Measurements from ENCODE around the gene SOX18. TPM values are rescaled to one million over a fixed set of nuclear protein-coding genes. Genes with fewer than 3 reads are reported as not detected.
"Not testable (repeated sequence)": the region's sequence is repeated elsewhere in the genome, so short reads cannot be mapped to it uniquely, and the experiment has no call there.

The SOX18 gene
- total RNA-seq, 1 donor from 2014 or later, result 48.3 TPM

DNA sequence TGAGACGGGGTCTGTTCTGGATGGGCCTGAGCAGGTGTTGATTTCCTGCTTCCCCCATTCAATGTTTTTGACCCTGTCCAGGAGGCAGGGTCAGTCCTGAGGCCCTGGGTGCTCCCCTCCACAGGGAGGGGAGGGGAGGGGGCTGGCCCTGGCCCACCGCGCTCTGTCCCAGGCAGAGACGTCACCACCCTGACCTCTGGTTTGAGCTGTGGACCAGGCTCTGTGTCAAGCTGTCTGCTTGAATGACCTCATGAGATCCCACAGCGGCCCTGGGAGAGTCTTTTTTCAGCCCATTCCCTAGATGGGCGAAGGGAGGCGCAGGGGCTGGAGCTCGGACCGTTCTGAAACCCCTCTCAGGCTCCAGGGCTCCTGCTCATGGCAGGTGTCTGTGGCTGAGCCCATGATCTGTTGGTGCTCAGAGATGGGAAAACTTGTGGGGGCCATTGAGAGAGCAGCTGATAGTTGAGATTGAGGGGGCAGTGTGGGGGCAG is 43.6 kb upstream of the SOX18 start:
- H3K27me3 ChIP-seq (ENCODE audit: low read depth), result peaks cover 4% of the 10 kb centered on the region
- TF ChIP-seq, protein P1, sequence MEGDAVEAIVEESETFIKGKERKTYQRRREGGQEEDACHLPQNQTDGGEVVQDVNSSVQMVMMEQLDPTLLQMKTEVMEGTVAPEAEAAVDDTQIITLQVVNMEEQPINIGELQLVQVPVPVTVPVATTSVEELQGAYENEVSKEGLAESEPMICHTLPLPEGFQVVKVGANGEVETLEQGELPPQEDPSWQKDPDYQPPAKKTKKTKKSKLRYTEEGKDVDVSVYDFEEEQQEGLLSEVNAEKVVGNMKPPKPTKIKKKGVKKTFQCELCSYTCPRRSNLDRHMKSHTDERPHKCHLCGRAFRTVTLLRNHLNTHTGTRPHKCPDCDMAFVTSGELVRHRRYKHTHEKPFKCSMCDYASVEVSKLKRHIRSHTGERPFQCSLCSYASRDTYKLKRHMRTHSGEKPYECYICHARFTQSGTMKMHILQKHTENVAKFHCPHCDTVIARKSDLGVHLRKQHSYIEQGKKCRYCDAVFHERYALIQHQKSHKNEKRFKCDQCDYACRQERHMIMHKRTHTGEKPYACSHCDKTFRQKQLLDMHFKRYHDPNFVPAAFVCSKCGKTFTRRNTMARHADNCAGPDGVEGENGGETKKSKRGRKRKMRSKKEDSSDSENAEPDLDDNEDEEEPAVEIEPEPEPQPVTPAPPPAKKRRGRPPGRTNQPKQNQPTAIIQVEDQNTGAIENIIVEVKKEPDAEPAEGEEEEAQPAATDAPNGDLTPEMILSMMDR (IDR thresholded peaks at IDR 0.05), result no peak
- intact Hi-C loops (cut with DNase I), result no loop called here
- H3K36me3 ChIP-seq, result no peaks in the 10 kb centered on the region
- H3K27ac ChIP-seq, result no peak overlapping the region
- ATAC-seq, result no peak
- no peak overlapping the region for H3K4me3 ChIP-seq
- DNase-seq, result no peak
- no peaks in the 10 kb centered on the region for H3K9me3 ChIP-seq
- H3K4me1 ChIP-seq, result no peaks in the 10 kb centered on the region

DNA sequence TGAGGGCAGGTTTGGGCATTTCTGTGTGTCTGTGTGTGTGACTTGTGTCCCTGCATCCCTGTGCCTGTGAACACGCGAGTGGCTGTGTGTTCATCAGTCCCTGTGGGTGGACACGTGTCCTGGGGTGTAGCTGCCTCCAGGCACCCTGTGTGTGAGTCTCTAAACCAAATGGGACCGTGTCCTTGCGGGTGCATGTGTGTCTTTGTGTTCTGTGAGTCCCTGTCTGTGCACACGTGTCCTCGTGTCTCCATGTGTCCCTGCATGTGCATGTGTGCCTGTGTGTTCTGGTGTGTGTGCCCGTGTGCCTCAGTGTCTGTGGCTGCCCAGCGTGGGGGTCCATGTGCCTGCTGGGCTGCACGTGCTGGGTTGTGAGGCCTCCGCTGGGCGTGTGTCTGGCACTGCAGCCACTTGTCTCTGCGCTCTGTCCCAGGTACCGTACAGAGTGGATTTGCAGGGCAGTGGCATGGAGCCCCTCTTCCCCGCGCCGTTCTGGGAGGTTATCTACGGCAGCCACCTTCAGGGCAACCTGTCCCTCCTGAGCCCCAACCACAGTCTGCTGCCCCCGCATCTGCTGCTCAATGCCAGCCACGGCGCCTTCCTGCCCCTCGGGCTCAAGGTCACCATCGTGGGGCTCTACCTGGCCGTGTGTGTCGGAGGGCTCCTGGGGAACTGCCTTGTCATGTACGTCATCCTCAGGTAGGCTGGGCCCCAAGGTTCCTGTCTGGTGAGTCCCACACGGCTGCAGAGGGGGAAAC is 43.0 kb upstream of the SOX18 start:
- no peaks in the 10 kb centered on the region for H3K9me3 ChIP-seq
- H3K27me3 ChIP-seq (ENCODE audit: low read depth), result peaks cover 4% of the 10 kb centered on the region
- H3K36me3 ChIP-seq, result no peaks in the 10 kb centered on the region
- no peak overlapping the region for H3K27ac ChIP-seq
- H3K4me3 ChIP-seq, result no peak overlapping the region
- ATAC-seq (peak in 1 of 2 donors; percentile 9), DNase-seq (no peak)
- TF ChIP-seq, protein P1 (IDR thresholded peaks at IDR 0.05), result no peak
- intact Hi-C loops (cut with DNase I), result no loop called here
- H3K4me1 ChIP-seq, result no peaks in the 10 kb centered on the region

DNA sequence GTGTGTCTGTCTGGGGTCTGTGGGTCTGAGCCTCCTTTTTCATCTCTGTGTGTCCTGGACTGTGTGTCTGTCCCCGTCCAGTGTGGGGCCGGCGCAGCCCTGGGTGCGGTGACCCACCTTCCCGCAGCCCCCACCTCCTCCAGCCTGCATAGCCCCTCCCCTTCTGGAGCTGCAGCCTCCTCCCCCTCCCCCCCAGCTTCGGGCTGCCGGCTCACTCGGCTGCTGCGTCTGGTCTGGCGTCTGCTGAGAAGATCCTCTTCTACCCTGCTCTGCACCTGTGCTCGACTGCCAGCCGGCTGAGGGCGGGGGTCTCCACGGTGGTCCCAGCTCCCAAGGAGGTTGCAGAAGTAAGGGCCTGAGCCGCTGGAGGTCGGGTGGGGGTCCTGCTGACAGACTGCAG is 42.3 kb upstream of the SOX18 start:
- TF ChIP-seq, protein P1 (IDR thresholded peaks at IDR 0.05), result no peak
- H3K9me3 ChIP-seq, result no peaks in the 10 kb centered on the region
- DNase-seq (no peak), ATAC-seq (no peak)
- H3K27ac ChIP-seq, result no peak overlapping the region
- no peaks in the 10 kb centered on the region for H3K4me1 ChIP-seq
- intact Hi-C loops (cut with DNase I), result no loop called here
- H3K36me3 ChIP-seq, result no peaks in the 10 kb centered on the region
- no peak overlapping the region for H3K4me3 ChIP-seq
- peaks cover 4% of the 10 kb centered on the region for H3K27me3 ChIP-seq (ENCODE audit: low read depth)

DNA sequence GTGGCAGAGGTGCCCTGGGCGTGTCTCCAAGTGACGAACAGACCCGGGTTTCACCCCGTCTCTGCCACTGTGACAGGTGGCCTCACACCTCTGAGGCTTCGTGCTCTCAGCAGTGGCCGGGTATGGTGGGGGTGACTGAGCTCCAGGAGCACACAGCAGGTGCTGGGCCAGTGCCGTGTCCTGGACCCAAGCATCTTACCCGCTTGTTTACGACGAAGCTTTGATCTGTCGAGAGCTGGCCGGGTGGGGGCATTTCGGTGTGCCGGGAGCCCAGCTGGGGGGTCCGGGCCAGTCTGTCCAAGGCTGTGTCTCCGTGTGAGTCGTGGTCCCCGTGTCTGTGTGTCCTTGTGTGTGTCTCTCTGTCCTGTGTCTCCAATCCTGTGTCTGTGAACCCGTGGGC is 41.9 kb upstream of the SOX18 start:
- no peak for DNase-seq
- peaks cover 7% of the 10 kb centered on the region for H3K27me3 ChIP-seq (ENCODE audit: low read depth)
- intact Hi-C loops (cut with DNase I), result no loop called here
- H3K36me3 ChIP-seq, result no peaks in the 10 kb centered on the region
- no peaks in the 10 kb centered on the region for H3K4me1 ChIP-seq
- H3K4me3 ChIP-seq, result no peak overlapping the region
- H3K27ac ChIP-seq, result no peak overlapping the region
- TF ChIP-seq, protein P1 (IDR thresholded peaks at IDR 0.05), result no peak
- H3K9me3 ChIP-seq, result no peaks in the 10 kb centered on the region
- ATAC-seq, result no peak

DNA sequence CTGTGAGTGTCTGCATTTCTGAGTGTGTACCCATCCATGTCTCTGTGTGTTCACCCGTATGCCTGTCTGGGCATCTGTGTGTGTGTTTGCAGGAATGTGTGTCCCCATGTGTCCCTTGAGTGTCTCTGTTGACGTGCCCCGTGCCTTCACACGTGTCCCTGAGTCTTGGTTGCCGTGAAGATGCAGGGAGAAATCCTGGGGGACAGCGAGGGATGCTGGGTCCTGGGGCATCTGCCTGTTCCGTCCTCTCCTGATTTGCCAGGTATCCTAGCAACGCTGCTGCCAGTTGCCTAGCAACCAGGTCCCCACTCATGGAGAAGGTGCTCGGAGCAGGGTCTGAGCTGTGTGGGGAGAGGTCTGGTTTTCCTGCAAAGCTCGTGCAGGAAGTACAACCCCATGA is 40.7 kb upstream of the SOX18 start:
- ATAC-seq (no peak), DNase-seq (no peak)
- Histone ChIP-seq H3K9me3 (no peaks in the 10 kb centered on the region), H3K36me3 (no peaks in the 10 kb centered on the region), H3K4me1 (no peaks in the 10 kb centered on the region), H3K27ac (no peak overlapping the region), H3K27me3 (ENCODE audit: low read depth) (peaks cover 14% of the 10 kb centered on the region), H3K4me3 (no peak overlapping the region)
- TF ChIP-seq, protein P1 (IDR thresholded peaks at IDR 0.05), result no peak
- intact Hi-C loops (cut with DNase I), result no loop called here

DNA sequence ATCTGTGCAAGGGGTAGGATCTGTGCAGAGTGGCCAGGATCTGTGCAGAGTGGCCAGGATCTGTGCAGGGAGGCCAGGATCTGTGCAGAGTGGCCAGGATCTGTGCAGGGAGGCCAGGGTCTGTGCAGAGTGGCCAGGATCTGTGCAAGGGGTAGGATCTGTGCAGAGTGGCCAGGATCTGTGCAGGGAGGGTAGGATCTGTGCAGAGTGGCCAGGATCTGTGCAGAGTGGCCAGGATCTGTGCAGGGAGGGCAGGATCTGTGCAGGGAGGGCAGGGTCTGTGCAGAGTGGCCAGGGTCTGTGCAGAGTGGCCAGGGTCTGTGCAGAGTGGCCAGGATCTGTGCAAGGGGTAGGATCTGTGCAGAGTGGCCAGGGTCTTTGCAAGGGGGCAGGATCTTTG is 39.1 kb upstream of the SOX18 start:
- H3K9me3 ChIP-seq; H3K4me3 ChIP-seq; intact Hi-C loops (cut with DNase I); H3K36me3 ChIP-seq; H3K27ac ChIP-seq; ATAC-seq; DNase-seq: not testable (repeated sequence)
- Histone ChIP-seq H3K27me3 (ENCODE audit: low read depth) (peaks cover 29% of the 10 kb centered on the region), H3K4me1 (peaks cover 12% of the 10 kb centered on the region)

DNA sequence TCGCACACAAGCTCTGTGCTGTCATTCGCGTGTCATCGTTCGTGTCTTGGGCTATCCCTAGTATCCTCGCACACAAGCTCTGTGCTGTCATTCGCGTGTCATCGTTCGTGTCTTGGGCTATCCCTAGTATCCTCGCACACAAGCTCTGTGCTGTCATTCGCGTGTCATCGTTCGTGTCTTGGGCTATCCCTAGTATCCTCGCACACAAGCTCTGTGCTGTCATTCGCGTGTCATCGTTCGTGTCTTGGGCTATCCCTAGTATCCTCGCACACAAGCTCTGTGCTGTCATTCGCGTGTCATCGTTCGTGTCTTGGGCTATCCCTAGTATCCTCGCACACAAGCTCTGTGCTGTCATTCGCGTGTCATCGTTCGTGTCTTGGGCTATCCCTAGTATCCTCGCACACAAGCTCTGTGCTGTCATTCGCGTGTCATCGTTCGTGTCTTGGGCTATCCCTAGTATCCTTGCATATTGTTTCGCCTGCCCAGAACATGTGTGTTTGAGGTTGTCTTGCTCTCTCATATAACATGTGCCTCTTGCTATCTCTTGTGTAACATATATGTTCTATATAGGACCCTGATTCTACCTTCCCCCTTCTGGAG is 37.9 kb upstream of the SOX18 start:
- H3K36me3 ChIP-seq; H3K4me3 ChIP-seq; ATAC-seq; intact Hi-C loops (cut with DNase I); H3K9me3 ChIP-seq; H3K27ac ChIP-seq; DNase-seq: not testable (repeated sequence)
- H3K27me3 ChIP-seq (ENCODE audit: low read depth), result peaks cover 29% of the 10 kb centered on the region
- H3K4me1 ChIP-seq, result peaks cover 22% of the 10 kb centered on the region

Data from lower lobe of right lung (tissue), 2 donors.